Measurements from ENCODE around the gene ABL2.

- TF ChIP-seq CTCF (IDR thresholded peaks at IDR 0.05) (no peak), POLR2AphosphoS5 (IDR thresholded peaks at IDR 0.05; ENCODE audit: insufficient read depth in 1 of 2, low read depth in 1 of 2) (no peak)
Measured at GRCh38 chr1:179103999-179104398, 125.5 kb downstream of the ABL2 start.

All from vagina (tissue), 2 donors.